HepG2 (cell line): ENCODE results near the gene KLF15. TPM values are rescaled to one million over a fixed set of nuclear protein-coding genes. Genes with fewer than 3 reads are reported as not detected.

Source experiments
- ERF ChIP-seq: IDR thresholded peaks from 2 replicates; pipeline ENCODE4 v1.6.1; 2018; ENCODE audit warnings: missing biosample characterization, missing genetic modification reagents
- FOXK1 ChIP-seq: sonication (generic); formaldehyde crosslinking; IDR thresholded peaks from 2 replicates; pipeline ENCODE4 v1.4.0; 2020; ENCODE audit warnings: low read depth, missing genetic modification reagents, borderline replicate concordance
- HHEX ChIP-seq: IDR thresholded peaks from 2 replicates; pipeline ENCODE4 v1.6.1; 2016; ENCODE audit warnings: control low read depth
- HNF4A ChIP-seq: sonication (generic); formaldehyde crosslinking; IDR thresholded peaks from 2 replicates; pipeline ENCODE4 v1.4.0; 2020; ENCODE audit warnings: missing genetic modification reagents
- MAX ChIP-seq: IDR thresholded peaks from 2 replicates; pipeline ENCODE4 v1.6.1; 2012; ENCODE audit warnings: inconsistent platforms
- MYPOP ChIP-seq: sonication (generic); formaldehyde crosslinking; IDR thresholded peaks from 2 replicates; pipeline ENCODE4 v1.8.1; 2023; ENCODE audit warnings: mild to moderate bottlenecking, moderate library complexity, missing genetic modification reagents
- NFAT5 ChIP-seq: sonication (generic); formaldehyde crosslinking; IDR thresholded peaks from 2 replicates; pipeline ENCODE4 v1.4.0; 2020; ENCODE audit warnings: missing genetic modification reagents
- NR2F1 ChIP-seq, 2 experiments: fragments of 450-650 bp in 1 of 2; formaldehyde crosslinking in 1 of 2; IDR thresholded peaks; 2 replicates each; pipeline versions ENCODE4 v1.5.0 to v1.6.1; 2016 to 2020; ENCODE audit warnings: mild to moderate bottlenecking in 1 of 2, missing compliant biosample characterization in 1 of 2, missing genetic modification reagents in 1 of 2, moderate library complexity in 1 of 2
- SP140L ChIP-seq: sonication (generic); formaldehyde crosslinking; IDR thresholded peaks from 2 replicates; pipeline ENCODE4 v1.4.0; 2020; ENCODE audit warnings: missing genetic modification reagents, borderline replicate concordance
- ZBTB39 ChIP-seq: sonication (generic); formaldehyde crosslinking; IDR thresholded peaks from 2 replicates; pipeline ENCODE4 v1.5.0; 2020; ENCODE audit warnings: missing genetic modification reagents
- ZNF547 ChIP-seq: sonication (generic); formaldehyde crosslinking; IDR thresholded peaks from 2 replicates; pipeline ENCODE4 v1.5.1; 2020; ENCODE audit warnings: mild to moderate bottlenecking, missing genetic modification reagents
- polyA plus RNA-seq, 8 experiments: library from polyadenylated mRNA; depleted of rRNA in 3 of 8; stranded (reverse) in 7 of 8; unstranded in 1 of 8; fragments of >200 nt; fragmentation: Illumina TruSeq in 4 of 8; extraction: Trizol in 4 of 8; gene quantifications; 2 replicates each; pipeline versions ENCODE4 v1.2.1 to v1.2.3, GENCODE V29; 2011 to 2016; ENCODE audit warnings: low read depth in 4 of 8, missing spikeins in 1 of 8, mixed read lengths in 1 of 8; ENCODE audit not compliant: insufficient read depth in 1 of 8
- total RNA-seq, 5 experiments: library from RNA; depleted of rRNA; stranded (reverse); fragments of >200 nt; fragmentation: Illumina TruSeq; extraction: Trizol; gene quantifications; 2 replicates each; pipeline ENCODE4 v1.2.3, GENCODE V29; 2016; ENCODE audit warnings: low read depth in 1 of 5
- TF ChIP-seq, protein P1 (sequence below): sonication (generic); formaldehyde crosslinking; IDR thresholded peaks from 2 replicates; pipeline ENCODE4 v1.9.0; 2021; ENCODE audit warnings: missing genetic modification reagents, mild to moderate bottlenecking, borderline replicate concordance
- TF ChIP-seq, protein P2 (sequence below): sonication (generic); formaldehyde crosslinking; IDR thresholded peaks from 2 replicates; pipeline ENCODE4 v1.4.0; 2020; ENCODE audit warnings: missing genetic modification reagents, borderline replicate concordance

Gene KLF15
- total and polyA plus RNA-seq, 2 of the 13 experiments (the other 11 are each of a cell fraction or from before 2014, with no cell fraction given) = 7.1 to 7.8 TPM

DNA sequence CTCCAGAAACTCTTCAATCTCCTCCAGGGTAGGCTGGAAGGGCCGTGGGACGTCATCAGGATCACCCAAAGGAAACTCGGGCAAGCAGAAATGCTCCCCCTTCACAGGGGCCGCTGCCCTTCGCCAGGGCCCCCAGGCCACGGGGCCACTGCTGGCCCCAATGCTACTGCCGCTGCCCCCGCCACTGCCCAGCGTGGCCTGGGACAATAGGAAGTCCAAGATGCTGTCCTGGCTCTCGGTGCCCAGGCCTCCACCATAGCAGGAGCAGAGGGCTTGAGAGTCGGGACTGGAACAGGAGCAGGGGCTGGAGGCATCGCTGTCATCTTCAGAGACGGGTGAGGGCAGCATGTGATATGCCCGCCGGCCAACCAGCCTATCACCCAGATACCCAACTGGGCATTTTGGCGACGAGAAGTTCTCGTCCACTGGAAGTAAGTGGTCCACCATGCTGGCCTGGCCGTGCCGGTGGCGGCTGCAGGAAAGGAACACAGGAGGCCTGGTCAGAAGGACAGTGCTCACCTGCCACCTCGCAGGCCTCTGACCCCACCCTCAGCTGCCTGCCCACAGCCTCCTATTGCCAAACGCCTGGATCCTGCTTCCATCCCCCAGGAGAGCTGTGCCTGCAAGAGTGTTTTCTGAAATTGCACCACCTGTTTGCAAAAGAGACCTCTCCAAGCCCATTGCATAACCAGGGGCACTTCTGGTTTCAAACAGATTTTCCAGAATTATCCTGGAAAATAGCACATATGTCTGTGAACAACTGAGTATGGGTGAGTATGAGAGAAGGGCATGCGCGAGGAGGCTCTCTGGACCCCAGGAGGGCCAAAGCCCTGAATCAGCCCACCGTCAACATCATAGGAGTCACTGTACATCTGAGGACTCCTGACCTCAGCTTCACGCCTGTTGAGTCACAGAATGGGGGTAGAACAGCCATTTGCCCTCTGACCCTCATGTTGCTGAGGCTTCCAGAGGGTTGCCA lies 4.4 kb downstream of the KLF15 start (continued):
- TF ChIP-seq ZBTB39 (CRISPR knock-in tag) = 0 out of 2 replicates have a peak, but pooled peaks have one; percentile 34
- 0 out of 2 replicates have a peak, but pooled peaks have one; percentile 33 for TF ChIP-seq FOXK1 (CRISPR knock-in tag)
- TF ChIP-seq SP140L = no peak
- no peak for TF ChIP-seq HHEX (CRISPR knock-in tag)
- no peak for TF ChIP-seq ZNF547
- TF ChIP-seq ERF (CRISPR knock-in tag) = 0 out of 2 replicates have a peak, but pooled peaks have one; percentile 6
- TF ChIP-seq NR2F1 (CRISPR knock-in tag; IDR thresholded peaks at IDR 0.05) = peak; percentile 68 to 87
- TF ChIP-seq HNF4A = peak; percentile 28; the same call in 1 of the 2 replicates
- TF ChIP-seq MAX = peak; percentile 45; the same call in 1 of the 2 replicates
- TF ChIP-seq MYPOP = 0 out of 2 replicates have a peak, but pooled peaks have one; percentile 29
- TF ChIP-seq, protein P1, sequence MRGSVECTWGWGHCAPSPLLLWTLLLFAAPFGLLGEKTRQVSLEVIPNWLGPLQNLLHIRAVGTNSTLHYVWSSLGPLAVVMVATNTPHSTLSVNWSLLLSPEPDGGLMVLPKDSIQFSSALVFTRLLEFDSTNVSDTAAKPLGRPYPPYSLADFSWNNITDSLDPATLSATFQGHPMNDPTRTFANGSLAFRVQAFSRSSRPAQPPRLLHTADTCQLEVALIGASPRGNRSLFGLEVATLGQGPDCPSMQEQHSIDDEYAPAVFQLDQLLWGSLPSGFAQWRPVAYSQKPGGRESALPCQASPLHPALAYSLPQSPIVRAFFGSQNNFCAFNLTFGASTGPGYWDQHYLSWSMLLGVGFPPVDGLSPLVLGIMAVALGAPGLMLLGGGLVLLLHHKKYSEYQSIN (CRISPR knock-in tag) = no peak
- TF ChIP-seq NFAT5 = no peak
- TF ChIP-seq, protein P2, sequence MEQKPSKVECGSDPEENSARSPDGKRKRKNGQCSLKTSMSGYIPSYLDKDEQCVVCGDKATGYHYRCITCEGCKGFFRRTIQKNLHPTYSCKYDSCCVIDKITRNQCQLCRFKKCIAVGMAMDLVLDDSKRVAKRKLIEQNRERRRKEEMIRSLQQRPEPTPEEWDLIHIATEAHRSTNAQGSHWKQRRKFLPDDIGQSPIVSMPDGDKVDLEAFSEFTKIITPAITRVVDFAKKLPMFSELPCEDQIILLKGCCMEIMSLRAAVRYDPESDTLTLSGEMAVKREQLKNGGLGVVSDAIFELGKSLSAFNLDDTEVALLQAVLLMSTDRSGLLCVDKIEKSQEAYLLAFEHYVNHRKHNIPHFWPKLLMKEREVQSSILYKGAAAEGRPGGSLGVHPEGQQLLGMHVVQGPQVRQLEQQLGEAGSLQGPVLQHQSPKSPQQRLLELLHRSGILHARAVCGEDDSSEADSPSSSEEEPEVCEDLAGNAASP (CRISPR knock-in tag) = no peak
